Esophagus squamous epithelium (tissue), 4 donors: Measurements from ENCODE around the gene THOC6.

Source experiments
- POLR2A ChIP-seq, 4 donors: fragments of 450-650 bp; IDR thresholded peaks; one replicate each; pipeline ENCODE4 v1.6.1; 2017; ENCODE audit warnings: antibody characterized with exemption in 4 of 4, mild to moderate bottlenecking in 4 of 4, moderate library complexity in 3 of 4
- TF ChIP-seq, protein P1 (sequence below), 6 experiments: fragments of 450-650 bp in 4 of 6; fragments of 200-600 bp in 2 of 6; sonication (generic) in 2 of 6; IDR thresholded peaks; one replicate each; pipeline ENCODE4 v1.5.1; 2016 to 2019; ENCODE audit warnings: antibody characterized with exemption in 6 of 6, mild to moderate bottlenecking in 4 of 6, moderate library complexity in 4 of 6

DNA sequence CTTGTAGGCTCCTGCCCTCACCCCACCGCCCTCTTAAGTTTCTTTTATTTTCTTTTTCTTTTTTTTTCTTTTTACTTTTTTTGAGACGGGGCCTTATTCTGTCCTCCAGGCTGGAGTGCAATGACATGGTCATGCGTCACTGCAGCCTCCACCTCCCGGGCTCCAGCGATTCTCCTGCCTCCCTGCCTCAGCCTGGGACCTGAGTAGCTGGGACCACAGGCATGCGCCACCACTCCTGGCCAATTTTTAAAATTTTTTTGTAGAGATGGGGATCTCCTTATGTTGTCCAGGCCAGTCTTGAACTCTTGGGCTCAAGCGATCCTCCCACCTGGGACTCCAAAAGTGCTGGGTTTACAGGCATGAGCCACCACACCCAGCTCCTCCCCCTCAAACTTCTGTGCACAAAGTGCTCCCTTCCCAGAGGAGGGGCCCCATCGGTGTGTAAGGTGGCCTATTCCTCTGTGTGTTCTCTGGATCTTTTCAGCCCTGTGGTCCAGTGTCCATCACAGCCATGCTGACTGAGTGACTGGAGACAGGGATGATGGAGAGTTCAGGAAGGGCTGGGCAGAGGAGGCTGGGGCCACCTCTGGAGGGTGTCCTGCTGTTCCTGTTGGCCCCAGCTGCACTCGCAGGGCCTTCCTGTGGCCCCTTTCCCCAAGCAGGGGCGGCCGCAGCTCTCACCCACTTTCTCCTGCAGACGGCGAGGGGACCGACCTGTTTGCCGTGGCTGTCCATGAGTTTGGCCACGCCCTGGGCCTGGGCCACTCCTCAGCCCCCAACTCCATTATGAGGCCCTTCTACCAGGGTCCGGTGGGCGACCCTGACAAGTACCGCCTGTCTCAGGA is 32.7 kb downstream of the THOC6 start:
- TF ChIP-seq, protein P1, sequence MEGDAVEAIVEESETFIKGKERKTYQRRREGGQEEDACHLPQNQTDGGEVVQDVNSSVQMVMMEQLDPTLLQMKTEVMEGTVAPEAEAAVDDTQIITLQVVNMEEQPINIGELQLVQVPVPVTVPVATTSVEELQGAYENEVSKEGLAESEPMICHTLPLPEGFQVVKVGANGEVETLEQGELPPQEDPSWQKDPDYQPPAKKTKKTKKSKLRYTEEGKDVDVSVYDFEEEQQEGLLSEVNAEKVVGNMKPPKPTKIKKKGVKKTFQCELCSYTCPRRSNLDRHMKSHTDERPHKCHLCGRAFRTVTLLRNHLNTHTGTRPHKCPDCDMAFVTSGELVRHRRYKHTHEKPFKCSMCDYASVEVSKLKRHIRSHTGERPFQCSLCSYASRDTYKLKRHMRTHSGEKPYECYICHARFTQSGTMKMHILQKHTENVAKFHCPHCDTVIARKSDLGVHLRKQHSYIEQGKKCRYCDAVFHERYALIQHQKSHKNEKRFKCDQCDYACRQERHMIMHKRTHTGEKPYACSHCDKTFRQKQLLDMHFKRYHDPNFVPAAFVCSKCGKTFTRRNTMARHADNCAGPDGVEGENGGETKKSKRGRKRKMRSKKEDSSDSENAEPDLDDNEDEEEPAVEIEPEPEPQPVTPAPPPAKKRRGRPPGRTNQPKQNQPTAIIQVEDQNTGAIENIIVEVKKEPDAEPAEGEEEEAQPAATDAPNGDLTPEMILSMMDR (IDR thresholded peaks at IDR 0.05), result no peak
- TF ChIP-seq POLR2A (IDR thresholded peaks at IDR 0.05), result no peak
